HG03108 (cell line): ENCODE measurements around the gene ZBTB42.

ENCODE experiments used
- ATAC-seq: cut with Tn5 transposase; IDR thresholded peaks from one replicate; pipeline ENCODE4 v1.9.1; 2021; ENCODE audit warnings: moderate library complexity; ENCODE audit not compliant: unreplicated experiment

Gene ZBTB42

GRCh38 chr14:104782086-104782807 lies 18.7 kb upstream of the ZBTB42 start:
- ATAC-seq, result no peak

GRCh38 chr14:104782808-104783139 lies 18.1 kb upstream of the ZBTB42 start:
- ATAC-seq, result no peak

- ATAC-seq, result no peak
Measured at GRCh38 chr14:104783484-104784217, 17.2 kb upstream of the ZBTB42 start.

GRCh38 chr14:104784218-104784568 lies 16.7 kb upstream of the ZBTB42 start:
- ATAC-seq, result no peak

- no peak for ATAC-seq
Measured at GRCh38 chr14:104784846-104785707, 15.8 kb upstream of the ZBTB42 start.

GRCh38 chr14:104785708-104786080 lies 15.2 kb upstream of the ZBTB42 start:
- ATAC-seq, result no peak

- no peak for ATAC-seq
Measured at GRCh38 chr14:104786091-104786586, 14.8 kb upstream of the ZBTB42 start.

- ATAC-seq, result no peak
Measured at GRCh38 chr14:104786726-104787675, 13.9 kb upstream of the ZBTB42 start.

GRCh38 chr14:104787736-104788135 lies 13.2 kb upstream of the ZBTB42 start:
- ATAC-seq, result no peak

- no peak for ATAC-seq
Measured at GRCh38 chr14:104788161-104788818, 12.6 kb upstream of the ZBTB42 start.

- no peak for ATAC-seq
Measured at GRCh38 chr14:104788873-104789663, 11.8 kb upstream of the ZBTB42 start.

- ATAC-seq, result no peak
Measured at GRCh38 chr14:104789752-104790743, 10.9 kb upstream of the ZBTB42 start.

- no peak for ATAC-seq
Measured at GRCh38 chr14:104791425-104791824, 9.5 kb upstream of the ZBTB42 start.

- no peak for ATAC-seq
Measured at GRCh38 chr14:104792101-104792884, 8.6 kb upstream of the ZBTB42 start.

- ATAC-seq, result no peak
Measured at GRCh38 chr14:104792945-104793702, 7.8 kb upstream of the ZBTB42 start.

GRCh38 chr14:104793703-104793959 lies 7.3 kb upstream of the ZBTB42 start:
- ATAC-seq, result no peak

- ATAC-seq, result no peak
Measured at GRCh38 chr14:104794099-104794498, 6.8 kb upstream of the ZBTB42 start.
